GM19328 (cell line): Measurements from ENCODE around the gene ARVCF.

Source experiments
- ATAC-seq: cut with Tn5 transposase; IDR thresholded peaks from one replicate; pipeline ENCODE4 v1.9.1; 2021; ENCODE audit warnings: mild to moderate bottlenecking, moderate library complexity; ENCODE audit not compliant: unreplicated experiment

The ARVCF gene

DNA sequence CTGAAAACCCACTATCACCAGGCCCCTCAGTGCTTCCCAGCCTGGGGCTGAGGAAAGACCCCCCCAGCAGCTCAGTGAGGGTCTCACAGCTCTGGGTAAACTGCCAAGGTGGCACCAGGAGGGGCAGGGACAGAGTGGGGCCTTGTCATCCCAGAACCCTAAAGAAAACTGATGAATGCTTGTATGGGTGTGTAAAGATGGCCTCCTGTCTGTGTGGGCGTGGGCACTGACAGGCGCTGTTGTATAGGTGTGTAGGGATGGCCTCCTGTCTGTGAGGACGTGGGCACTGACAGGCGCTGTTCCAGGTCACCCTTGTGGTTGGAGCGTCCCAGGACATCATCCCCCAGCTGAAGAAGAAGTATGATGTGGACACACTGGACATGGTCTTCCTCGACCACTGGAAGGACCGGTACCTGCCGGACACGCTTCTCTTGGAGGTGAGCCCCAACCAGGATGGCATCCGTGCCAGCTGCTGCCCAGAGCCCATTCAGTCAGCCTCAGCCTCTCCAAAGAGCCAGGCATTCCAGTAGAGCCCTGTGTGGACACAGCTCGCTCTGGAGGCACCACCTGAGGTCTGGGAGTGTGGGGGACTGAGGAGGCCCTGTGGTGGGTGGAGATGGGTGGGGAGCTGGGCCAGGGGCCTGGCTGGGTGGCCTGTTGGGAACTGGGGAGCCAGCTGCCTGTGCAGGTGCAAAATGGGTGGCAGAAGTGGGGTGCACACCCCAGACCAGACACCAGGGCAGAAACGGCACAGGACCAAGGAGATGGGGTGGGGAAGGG lies 52.6 kb downstream of the ARVCF start:
- no peak for ATAC-seq

DNA sequence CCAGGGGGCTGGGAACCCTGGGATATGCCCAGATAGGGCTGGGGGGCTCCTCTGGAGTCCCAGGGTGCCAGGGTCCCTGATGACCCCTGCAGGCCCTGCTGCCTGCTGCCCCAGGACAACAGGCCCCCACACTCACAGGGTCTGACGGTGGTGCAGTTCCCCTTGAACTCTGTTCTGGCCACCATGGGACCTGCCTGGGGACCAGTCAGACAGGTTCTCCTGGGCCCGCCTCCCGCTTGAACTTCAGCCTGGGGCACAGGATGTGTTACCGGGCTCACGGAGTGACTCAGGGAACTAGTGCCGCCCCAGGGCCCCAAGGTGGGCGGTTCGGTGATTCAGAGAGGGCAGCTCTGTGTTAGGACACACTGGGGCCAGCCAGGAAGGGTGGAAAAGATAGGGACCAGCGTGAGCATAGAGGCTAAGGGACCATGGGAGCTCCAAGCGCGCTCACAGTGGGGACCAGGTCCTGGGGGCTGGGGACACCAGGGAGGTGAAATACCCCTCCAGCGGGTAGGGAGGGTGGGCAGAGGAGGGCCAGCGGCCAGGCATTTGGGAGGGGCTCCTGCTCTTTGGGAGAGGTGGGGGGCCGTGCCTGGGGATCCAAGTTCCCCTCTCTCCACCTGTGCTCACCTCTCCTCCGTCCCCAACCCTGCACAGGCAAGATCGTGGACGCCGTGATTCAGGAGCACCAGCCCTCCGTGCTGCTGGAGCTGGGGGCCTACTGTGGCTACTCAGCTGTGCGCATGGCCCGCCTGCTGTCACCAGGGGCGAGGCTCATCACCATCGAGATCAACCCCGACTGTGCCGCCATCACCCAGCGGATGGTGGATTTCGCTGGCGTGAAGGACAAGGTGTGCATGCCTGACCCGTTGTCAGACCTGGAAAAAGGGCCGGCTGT lies 53.5 kb downstream of the ARVCF start:
- no peak for ATAC-seq

DNA sequence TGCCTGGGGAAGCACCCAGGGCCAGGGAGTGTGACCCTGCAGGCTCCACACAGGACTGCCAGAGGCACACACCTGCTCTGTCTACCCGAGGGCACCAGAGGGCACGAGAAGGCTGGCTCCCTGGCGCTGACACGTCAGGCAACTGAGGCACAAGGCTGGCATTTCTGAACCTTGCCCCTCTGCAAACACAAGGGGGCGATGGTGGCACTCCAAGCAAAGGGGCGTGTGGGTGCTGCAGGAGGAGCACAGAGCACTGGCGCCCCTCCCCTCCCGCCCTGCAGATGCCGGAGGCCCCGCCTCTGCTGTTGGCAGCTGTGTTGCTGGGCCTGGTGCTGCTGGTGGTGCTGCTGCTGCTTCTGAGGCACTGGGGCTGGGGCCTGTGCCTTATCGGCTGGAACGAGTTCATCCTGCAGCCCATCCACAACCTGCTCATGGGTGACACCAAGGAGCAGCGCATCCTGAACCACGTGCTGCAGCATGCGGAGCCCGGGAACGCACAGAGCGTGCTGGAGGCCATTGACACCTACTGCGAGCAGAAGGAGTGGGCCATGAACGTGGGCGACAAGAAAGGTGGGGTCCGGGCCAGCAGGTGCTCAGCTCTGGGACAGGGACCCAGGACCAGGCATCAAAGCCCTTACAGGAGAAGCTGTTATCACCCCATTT lies 54.2 kb downstream of the ARVCF start:
- no peak for ATAC-seq

GRCh38 chr22:19961868-19962245 lies 54.8 kb downstream of the ARVCF start:
- ATAC-seq = no peak

DNA sequence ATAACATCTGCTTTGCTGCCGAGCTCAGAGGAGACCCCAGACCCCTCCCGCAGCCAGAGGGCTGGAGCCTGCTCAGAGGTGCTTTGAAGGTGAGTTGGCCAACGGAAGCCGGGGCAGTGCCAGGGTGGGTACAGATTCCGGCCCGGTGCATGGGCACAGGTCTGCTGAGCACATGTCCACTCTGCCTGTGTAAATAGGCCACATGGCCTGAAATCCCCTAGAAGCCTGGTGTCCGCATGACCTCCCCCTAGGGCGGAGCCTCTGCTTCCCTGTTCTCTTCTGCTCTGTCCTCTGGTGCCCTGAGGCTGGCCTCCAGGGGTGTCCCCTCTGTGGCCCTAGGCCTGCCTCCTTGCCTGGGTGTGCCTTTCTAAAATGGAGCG lies 55.4 kb downstream of the ARVCF start:
- no peak for ATAC-seq

- ATAC-seq = no peak
These were observed 56.0 kb downstream of the ARVCF start for GRCh38 chr22:19960491-19961200.

DNA sequence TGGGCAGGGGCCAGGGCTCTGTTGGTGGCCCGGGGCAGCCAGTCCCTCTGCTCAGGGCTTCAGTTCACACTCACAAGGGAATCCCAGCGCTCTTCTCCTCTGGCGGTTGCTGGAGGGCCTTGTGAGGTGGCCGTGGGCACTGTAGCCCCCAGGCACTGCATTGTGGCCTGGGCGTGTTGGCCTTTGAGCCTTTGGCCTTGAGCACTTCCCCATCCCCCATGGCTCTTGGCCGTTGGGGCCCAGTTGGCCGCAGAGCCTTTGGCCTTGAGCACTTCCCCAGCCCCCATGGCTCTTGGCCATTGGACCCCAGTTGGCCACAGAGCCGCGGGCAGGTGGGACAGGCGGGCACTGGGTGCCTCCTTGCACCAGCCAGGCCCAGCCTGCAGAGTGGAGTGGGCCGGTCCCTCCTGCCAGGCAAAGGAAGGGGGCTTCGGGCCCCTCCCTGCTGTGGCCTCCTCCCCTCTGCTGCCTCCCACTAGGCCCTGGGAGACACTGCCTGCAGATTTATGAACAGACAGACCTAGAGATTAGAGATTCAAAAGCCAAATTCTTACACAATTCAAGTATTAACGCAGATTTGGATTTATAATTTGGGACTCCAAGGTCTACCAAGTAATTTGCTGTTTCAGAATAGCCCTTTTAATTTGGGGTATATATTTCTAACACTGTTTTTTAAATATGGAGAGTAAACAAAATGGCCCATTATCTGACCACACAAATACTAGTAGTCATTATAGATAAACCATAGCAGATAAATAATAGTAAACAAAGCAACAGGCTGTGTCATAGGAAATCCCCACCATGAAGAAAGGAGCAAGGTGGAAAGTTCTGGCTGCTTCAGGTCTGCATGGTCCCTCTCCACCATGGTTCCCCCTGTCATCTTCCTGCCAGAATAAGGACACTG lies 56.8 kb downstream of the ARVCF start:
- no peak for ATAC-seq

GRCh38 chr22:19959043-19959586 lies 57.5 kb downstream of the ARVCF start:
- ATAC-seq = no peak

GRCh38 chr22:19958083-19959042 lies 58.3 kb downstream of the ARVCF start:
- ATAC-seq = no peak

DNA sequence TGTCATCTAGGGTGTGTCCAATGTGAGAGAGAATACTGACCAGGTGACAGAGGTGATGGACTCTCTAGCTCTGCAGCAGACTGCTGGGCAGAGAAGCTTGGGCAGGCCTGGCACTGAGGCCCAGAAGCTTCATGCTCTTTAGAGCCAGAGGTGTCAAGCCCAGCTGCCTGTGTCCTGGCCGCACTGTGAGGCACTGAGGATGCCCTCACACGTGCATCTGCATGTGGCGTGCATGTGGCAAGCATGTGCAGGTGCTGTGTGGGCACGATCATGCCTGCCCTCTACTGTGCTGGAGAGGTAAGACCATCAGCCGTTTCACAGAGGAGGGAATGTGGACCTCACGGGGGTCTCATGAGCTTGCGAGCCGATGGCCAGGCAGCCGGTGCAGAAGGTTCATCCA lies 59.2 kb downstream of the ARVCF start:
- ATAC-seq = no peak

DNA sequence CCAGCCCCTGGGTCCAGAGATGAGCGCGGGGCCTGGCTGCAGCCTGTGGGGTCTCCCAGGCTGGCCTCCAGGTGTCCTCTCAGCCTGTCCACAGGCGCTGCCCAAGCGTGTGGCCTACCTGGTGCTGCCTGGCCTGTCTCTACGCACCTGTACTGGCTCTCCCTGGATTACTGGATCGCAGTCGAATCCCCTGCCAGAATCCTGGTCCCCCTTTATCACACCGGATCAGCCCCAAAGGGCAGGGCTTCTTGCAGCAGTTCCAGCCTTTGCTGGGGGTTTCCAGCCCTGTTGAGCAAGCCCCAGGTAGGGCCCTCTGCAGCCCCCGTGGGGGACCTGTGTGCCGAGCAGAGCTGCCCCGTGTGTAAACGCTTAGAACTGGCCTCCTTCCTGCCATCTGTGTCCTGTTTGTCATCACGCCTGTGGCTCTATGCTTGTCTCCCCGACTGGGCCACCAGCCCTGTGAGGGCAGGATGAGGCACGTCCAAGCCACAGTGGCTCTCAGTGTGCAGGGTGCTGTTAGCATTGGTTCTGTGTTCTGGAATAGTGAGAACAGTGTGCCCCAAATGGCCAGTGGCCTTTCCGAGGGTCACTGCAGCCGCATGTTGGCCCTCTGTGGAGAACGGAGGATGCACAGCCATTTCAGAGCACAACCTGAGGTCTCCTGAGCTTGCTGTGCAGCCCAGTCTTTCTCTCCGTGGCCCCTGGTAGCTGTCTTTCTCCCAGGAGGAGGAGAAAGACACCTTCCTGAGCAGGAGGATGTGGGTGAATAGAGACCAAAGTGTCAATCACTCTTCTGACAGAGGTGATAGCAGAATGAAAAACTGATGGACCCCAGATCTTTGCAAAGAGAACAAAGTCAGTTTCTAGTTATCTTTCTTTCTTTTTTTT lies 61.1 kb downstream of the ARVCF start:
- no peak for ATAC-seq

GRCh38 chr22:19951346-19951745 lies 65.3 kb downstream of the ARVCF start:
- no peak for ATAC-seq

- no peak for ATAC-seq
These were observed 68.4 kb downstream of the ARVCF start for GRCh38 chr22:19948057-19948760.

DNA sequence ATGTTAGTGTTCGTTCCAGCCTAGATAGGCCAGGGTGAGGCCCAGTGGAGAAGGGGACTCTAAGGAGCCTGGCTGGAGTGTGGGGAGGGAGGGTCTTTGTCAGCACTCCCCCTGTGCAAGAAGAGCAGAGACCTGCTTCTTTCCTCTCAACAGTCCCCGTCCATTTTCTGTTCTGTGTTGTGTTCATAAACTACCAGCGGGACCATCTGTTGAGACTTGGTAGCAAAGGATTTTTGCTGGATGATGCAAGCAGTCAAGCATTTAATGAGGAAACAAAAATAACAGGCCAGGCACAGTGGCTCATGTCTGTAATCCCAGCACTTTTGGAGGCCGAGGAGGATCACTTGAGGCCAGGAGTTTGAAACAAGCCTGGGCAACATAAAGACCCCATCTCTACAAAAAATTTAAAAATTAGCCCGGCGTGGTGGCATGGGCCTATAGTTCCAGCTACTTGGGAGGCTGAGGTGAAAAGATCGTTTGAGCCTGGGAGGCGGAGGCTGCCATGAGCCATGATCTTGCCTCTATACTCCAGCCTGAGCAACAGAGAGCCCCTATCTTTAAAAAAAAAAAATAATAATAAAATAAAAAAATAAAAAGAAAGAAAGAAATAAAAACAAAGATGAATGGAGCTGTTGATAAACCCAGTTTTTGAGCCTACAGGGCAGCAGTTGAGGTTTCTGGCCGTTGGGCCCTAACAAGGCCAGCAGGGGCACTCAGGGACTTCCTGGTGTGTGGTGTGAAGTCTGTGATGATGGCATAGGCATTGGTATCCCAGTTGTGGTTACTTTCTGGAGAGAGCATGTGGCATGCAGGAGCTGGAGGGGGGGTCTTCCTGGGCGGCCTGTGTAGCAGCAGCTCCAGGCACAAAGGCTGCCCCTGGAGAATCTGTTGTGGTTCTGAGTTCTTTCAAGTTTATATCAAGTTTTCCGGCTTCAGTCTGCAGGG lies 73.3 kb downstream of the ARVCF start:
- no peak for ATAC-seq

DNA sequence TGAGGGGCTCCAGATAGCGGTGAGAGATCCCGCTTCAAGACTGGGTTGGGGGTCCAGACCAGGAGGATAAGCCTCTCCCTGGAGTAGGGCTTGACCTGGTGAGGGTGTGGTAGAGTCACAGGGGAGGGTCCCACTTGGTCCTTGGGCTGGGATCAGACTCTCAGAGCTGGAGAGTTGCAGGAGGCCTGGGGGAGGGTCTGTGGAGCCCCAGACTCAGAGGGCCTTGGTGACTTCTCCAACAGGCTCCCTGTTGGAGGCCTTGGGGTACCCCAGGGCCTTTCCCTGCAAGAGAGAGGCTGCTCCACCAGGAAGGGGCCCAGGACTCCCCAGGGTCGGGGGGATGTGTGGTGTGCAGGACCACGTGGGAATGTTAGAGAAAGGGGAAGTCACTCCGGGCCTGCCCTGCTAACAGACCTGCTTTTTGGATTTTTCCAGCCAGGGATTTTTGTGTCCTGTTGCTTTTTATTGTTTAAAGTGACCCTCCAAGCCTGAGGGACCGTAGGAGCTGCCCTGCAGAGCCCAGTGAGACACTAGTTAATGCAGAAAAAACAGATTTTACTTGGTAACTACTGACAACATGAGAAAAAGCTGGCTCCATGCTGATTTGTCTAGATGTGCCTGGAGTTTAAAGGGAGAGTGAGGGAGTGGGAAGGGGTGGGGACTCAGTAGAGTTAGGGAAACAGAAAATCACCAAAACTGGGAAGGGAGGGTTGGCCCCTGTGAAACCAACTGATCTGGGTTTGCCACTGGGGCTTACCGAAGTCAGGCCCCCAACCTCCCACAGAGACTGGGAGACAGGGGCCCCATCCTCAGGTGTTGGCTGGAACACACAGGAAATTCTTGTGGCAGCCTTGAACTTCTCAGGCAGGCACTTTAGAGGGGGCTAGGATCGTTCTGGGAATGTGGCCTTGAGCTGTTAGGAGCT lies 74.2 kb downstream of the ARVCF start:
- ATAC-seq = no peak
